Measurements from ENCODE around the gene BLM.

The BLM gene

GRCh38 chr15:90860942-90861675 is 144.0 kb downstream of the BLM start:
- DNase-seq: no peak
- in situ Hi-C loops (cut with HindIII; ENCODE audit: low pct_ligation_motif_present, low sequenced_read_pairs): no loop called here
- Histone ChIP-seq H3K27me3 (replicated peaks) (no peaks in the 10 kb centered on the region), H3K4me3 (ENCODE audit: low read depth, low read length) (no peak overlapping the region), H3K27ac (no peak overlapping the region), H3K36me3 (replicated peaks) (no peaks in the 10 kb centered on the region)
- TF ChIP-seq, protein P1, sequence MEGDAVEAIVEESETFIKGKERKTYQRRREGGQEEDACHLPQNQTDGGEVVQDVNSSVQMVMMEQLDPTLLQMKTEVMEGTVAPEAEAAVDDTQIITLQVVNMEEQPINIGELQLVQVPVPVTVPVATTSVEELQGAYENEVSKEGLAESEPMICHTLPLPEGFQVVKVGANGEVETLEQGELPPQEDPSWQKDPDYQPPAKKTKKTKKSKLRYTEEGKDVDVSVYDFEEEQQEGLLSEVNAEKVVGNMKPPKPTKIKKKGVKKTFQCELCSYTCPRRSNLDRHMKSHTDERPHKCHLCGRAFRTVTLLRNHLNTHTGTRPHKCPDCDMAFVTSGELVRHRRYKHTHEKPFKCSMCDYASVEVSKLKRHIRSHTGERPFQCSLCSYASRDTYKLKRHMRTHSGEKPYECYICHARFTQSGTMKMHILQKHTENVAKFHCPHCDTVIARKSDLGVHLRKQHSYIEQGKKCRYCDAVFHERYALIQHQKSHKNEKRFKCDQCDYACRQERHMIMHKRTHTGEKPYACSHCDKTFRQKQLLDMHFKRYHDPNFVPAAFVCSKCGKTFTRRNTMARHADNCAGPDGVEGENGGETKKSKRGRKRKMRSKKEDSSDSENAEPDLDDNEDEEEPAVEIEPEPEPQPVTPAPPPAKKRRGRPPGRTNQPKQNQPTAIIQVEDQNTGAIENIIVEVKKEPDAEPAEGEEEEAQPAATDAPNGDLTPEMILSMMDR (IDR thresholded peaks at IDR 0.05; ENCODE audit: low read depth, low read length, missing control alignments): no peak

GRCh38 chr15:90862487-90862886 is 145.3 kb downstream of the BLM start:
- Histone ChIP-seq H3K27ac (no peak overlapping the region), H3K27me3 (replicated peaks) (no peaks in the 10 kb centered on the region), H3K4me3 (ENCODE audit: low read depth, low read length) (no peak overlapping the region), H3K36me3 (replicated peaks) (no peaks in the 10 kb centered on the region)
- TF ChIP-seq, protein P1 (IDR thresholded peaks at IDR 0.05; ENCODE audit: low read depth, low read length, missing control alignments): no peak
- in situ Hi-C loops (cut with HindIII; ENCODE audit: low pct_ligation_motif_present, low sequenced_read_pairs): no loop called here
- no peak for DNase-seq

GRCh38 chr15:90862964-90863778 is 146.0 kb downstream of the BLM start:
- H3K4me3 ChIP-seq (ENCODE audit: low read depth, low read length): no peak overlapping the region
- TF ChIP-seq, protein P1 (IDR thresholded peaks at IDR 0.05; ENCODE audit: low read depth, low read length, missing control alignments): no peak
- no peak overlapping the region for H3K27ac ChIP-seq
- no peaks in the 10 kb centered on the region for H3K27me3 ChIP-seq (replicated peaks)
- in situ Hi-C loops (cut with HindIII; ENCODE audit: low pct_ligation_motif_present, low sequenced_read_pairs): no loop called here
- H3K36me3 ChIP-seq (replicated peaks): no peaks in the 10 kb centered on the region
- DNase-seq: no peak

- Histone ChIP-seq H3K36me3 (replicated peaks) (no peaks in the 10 kb centered on the region), H3K4me3 (ENCODE audit: low read depth, low read length) (no peak overlapping the region), H3K27me3 (replicated peaks) (no peaks in the 10 kb centered on the region), H3K27ac (no peak overlapping the region)
- DNase-seq: no peak
- TF ChIP-seq, protein P1 (IDR thresholded peaks at IDR 0.05; ENCODE audit: low read depth, low read length, missing control alignments): no peak
- in situ Hi-C loops (cut with HindIII; ENCODE audit: low pct_ligation_motif_present, low sequenced_read_pairs): no loop called here
Observed at GRCh38 chr15:90863987-90864386, 146.8 kb downstream of the BLM start.

- in situ Hi-C loops (cut with HindIII; ENCODE audit: low pct_ligation_motif_present, low sequenced_read_pairs): no loop called here
- H3K27me3 ChIP-seq (replicated peaks): no peaks in the 10 kb centered on the region
- no peak for DNase-seq
- H3K36me3 ChIP-seq (replicated peaks): no peaks in the 10 kb centered on the region
- no peak overlapping the region for H3K4me3 ChIP-seq (ENCODE audit: low read depth, low read length)
- TF ChIP-seq, protein P1 (IDR thresholded peaks at IDR 0.05; ENCODE audit: low read depth, low read length, missing control alignments): no peak
- no peak overlapping the region for H3K27ac ChIP-seq
Observed at GRCh38 chr15:90864507-90864906, 147.4 kb downstream of the BLM start.

All from brain microvascular endothelial cell (primary cell).